ENCODE results near the gene EFHD2.
A peak's percentile ranks its signal among the peaks of the same experiment; 100 is the strongest.
"Not testable (repeated sequence)": the region's sequence is repeated elsewhere in the genome, so short reads cannot be mapped to it uniquely, and the experiment has no call there.

EFHD2 gene

GRCh38 chr1:15425958-15426357 is 16.3 kb downstream of the EFHD2 start:
- no peak overlapping the region for H2BK120ac ChIP-seq (ENCODE audit: low read depth, low read length)
- H4K8ac ChIP-seq (ENCODE audit: low read depth, low read length) = no peak overlapping the region
- no peaks in the 10 kb centered on the region for H3K36me3 ChIP-seq (replicated peaks in 1 of 2; ENCODE audit: control insufficient read depth in 2 of 2, insufficient read depth in 2 of 2, low read length in 2 of 2)
- no peaks in the 10 kb centered on the region for H3K79me1 ChIP-seq (ENCODE audit: low read depth, low read length)
- H3K27ac ChIP-seq (replicated peaks; ENCODE audit: low read length) = no peak overlapping the region
- no peak overlapping the region for H2BK15ac ChIP-seq (ENCODE audit: low read length)
- H3K4me2 ChIP-seq (ENCODE audit: insufficient read depth, low read length, poor library complexity, severe bottlenecking) = no peak overlapping the region
- H2AFZ ChIP-seq (ENCODE audit: low read length) = no peak overlapping the region
- peak overlapping the region; percentile 20 for H3K18ac ChIP-seq (ENCODE audit: low read length)
- no peaks in the 10 kb centered on the region for H3K27me3 ChIP-seq (ENCODE audit: control insufficient read depth in 3 of 3, insufficient read depth in 3 of 3, low read depth in 1 of 3, low read length in 3 of 3)
- H3K23ac ChIP-seq (ENCODE audit: low read depth, low read length, poor library complexity) = no peak overlapping the region
- DNase-seq (ENCODE audit: low spot score) = no peak
- H3K9me3 ChIP-seq (replicated peaks in 1 of 2; ENCODE audit: control insufficient read depth in 2 of 2, insufficient read depth in 1 of 2, low read depth in 1 of 2, low read length in 2 of 2) = peaks cover 0 to 1% of the 10 kb centered on the region in 2 donors
- WGBS, 2 donors (ENCODE audit: extremely low coverage in 2 of 2, insufficient read length in 2 of 2, insufficient replicate concordance in 1 of 2) = no CpG with 5 or more reads among the region's 6 CpGs
- no peak overlapping the region for H3K4me3 ChIP-seq (ENCODE audit: low read length in 2 of 2)
- H3K14ac ChIP-seq (ENCODE audit: low read length) = peak overlapping the region; percentile 56
- peaks cover 3 to 6% of the 10 kb centered on the region in 2 donors for H3K4me1 ChIP-seq (ENCODE audit: control insufficient read depth in 2 of 2, insufficient read depth in 1 of 2, low read depth in 1 of 2, low read length in 2 of 2)
- H3K9ac ChIP-seq (ENCODE audit: low read depth, low read length, poor library complexity) = no peak overlapping the region
- no peak overlapping the region for H2BK12ac ChIP-seq (ENCODE audit: low read length)
- H4K91ac ChIP-seq (ENCODE audit: low read depth, low read length, poor library complexity) = no peak overlapping the region
- no peak overlapping the region for H2BK5ac ChIP-seq (ENCODE audit: low read length)
- no peak overlapping the region for H2AK5ac ChIP-seq (ENCODE audit: low read depth, low read length)
- H3K4ac ChIP-seq (ENCODE audit: low read length) = no peak overlapping the region

- Histone ChIP-seq H3K23ac (ENCODE audit: low read depth, low read length, poor library complexity) (no peak overlapping the region), H2BK120ac (ENCODE audit: low read depth, low read length) (no peak overlapping the region), H2BK5ac (ENCODE audit: low read length) (peak overlapping the region; percentile 70), H3K4ac (ENCODE audit: low read length) (no peak overlapping the region), H2BK15ac (ENCODE audit: low read length) (no peak overlapping the region), H2AFZ (ENCODE audit: low read length) (no peak overlapping the region), H3K18ac (ENCODE audit: low read length) (peak overlapping the region; percentile 70), H3K4me1 (ENCODE audit: control insufficient read depth in 2 of 2, insufficient read depth in 1 of 2, low read depth in 1 of 2, low read length in 2 of 2) (peaks cover 3 to 6% of the 10 kb centered on the region in 2 donors), H2BK12ac (ENCODE audit: low read length) (no peak overlapping the region), H3K9ac (ENCODE audit: low read depth, low read length, poor library complexity) (peak overlapping the region; percentile 5), H3K36me3 (replicated peaks in 1 of 2; ENCODE audit: control insufficient read depth in 2 of 2, insufficient read depth in 2 of 2, low read length in 2 of 2) (no peaks in the 10 kb centered on the region), H3K27me3 (ENCODE audit: control insufficient read depth in 3 of 3, insufficient read depth in 3 of 3, low read depth in 1 of 3, low read length in 3 of 3) (no peaks in the 10 kb centered on the region), H3K14ac (ENCODE audit: low read length) (peak overlapping the region; percentile 56), H2AK5ac (ENCODE audit: low read depth, low read length) (peak overlapping the region; percentile 85), H3K4me3 (ENCODE audit: low read length in 2 of 2) (peak overlapping the region in 1 of 2 donors; percentile 24), H4K91ac (ENCODE audit: low read depth, low read length, poor library complexity) (no peak overlapping the region), H4K8ac (ENCODE audit: low read depth, low read length) (no peak overlapping the region), H3K4me2 (ENCODE audit: insufficient read depth, low read length, poor library complexity, severe bottlenecking) (no peak overlapping the region), H3K27ac (replicated peaks; ENCODE audit: low read length) (no peak overlapping the region), H3K9me3 (replicated peaks in 1 of 2; ENCODE audit: control insufficient read depth in 2 of 2, insufficient read depth in 1 of 2, low read depth in 1 of 2, low read length in 2 of 2) (no peaks in the 10 kb centered on the region), H3K79me1 (ENCODE audit: low read depth, low read length) (no peaks in the 10 kb centered on the region)
- no CpG with 5 or more reads among the region's 30 CpGs for WGBS, 2 donors (ENCODE audit: extremely low coverage in 2 of 2, insufficient read length in 2 of 2, insufficient replicate concordance in 1 of 2)
- DNase-seq (ENCODE audit: low spot score) = no peak
Measured at GRCh38 chr1:15426492-15427279, 17.0 kb downstream of the EFHD2 start.

- peak overlapping the region; percentile 70 for H2BK5ac ChIP-seq (ENCODE audit: low read length)
- H3K4me3 ChIP-seq (ENCODE audit: low read length in 2 of 2) = no peak overlapping the region
- H4K8ac ChIP-seq (ENCODE audit: low read depth, low read length) = no peak overlapping the region
- peaks cover 3 to 6% of the 10 kb centered on the region in 2 donors for H3K4me1 ChIP-seq (ENCODE audit: control insufficient read depth in 2 of 2, insufficient read depth in 1 of 2, low read depth in 1 of 2, low read length in 2 of 2)
- no peak overlapping the region for H3K4ac ChIP-seq (ENCODE audit: low read length)
- peak overlapping the region; percentile 46 for H2BK15ac ChIP-seq (ENCODE audit: low read length)
- no peak overlapping the region for H2BK120ac ChIP-seq (ENCODE audit: low read depth, low read length)
- DNase-seq (ENCODE audit: low spot score) = no peak
- H3K9ac ChIP-seq (ENCODE audit: low read depth, low read length, poor library complexity) = peak overlapping the region; percentile 30
- no peaks in the 10 kb centered on the region for H3K9me3 ChIP-seq (replicated peaks in 1 of 2; ENCODE audit: control insufficient read depth in 2 of 2, insufficient read depth in 1 of 2, low read depth in 1 of 2, low read length in 2 of 2)
- H3K27me3 ChIP-seq (ENCODE audit: control insufficient read depth in 3 of 3, insufficient read depth in 3 of 3, low read depth in 1 of 3, low read length in 3 of 3) = no peaks in the 10 kb centered on the region
- H3K27ac ChIP-seq (replicated peaks; ENCODE audit: low read length) = no peak overlapping the region
- peak overlapping the region; percentile 67 for H3K23ac ChIP-seq (ENCODE audit: low read depth, low read length, poor library complexity)
- H2BK12ac ChIP-seq (ENCODE audit: low read length) = no peak overlapping the region
- H3K14ac ChIP-seq (ENCODE audit: low read length) = no peak overlapping the region
- H3K36me3 ChIP-seq (replicated peaks in 1 of 2; ENCODE audit: control insufficient read depth in 2 of 2, insufficient read depth in 2 of 2, low read length in 2 of 2) = no peaks in the 10 kb centered on the region
- H2AFZ ChIP-seq (ENCODE audit: low read length) = no peak overlapping the region
- H4K91ac ChIP-seq (ENCODE audit: low read depth, low read length, poor library complexity) = no peak overlapping the region
- no peak overlapping the region for H2AK5ac ChIP-seq (ENCODE audit: low read depth, low read length)
- no CpG with 5 or more reads among the region's 6 CpGs for WGBS, 2 donors (ENCODE audit: extremely low coverage in 2 of 2, insufficient read length in 2 of 2, insufficient replicate concordance in 1 of 2)
- no peaks in the 10 kb centered on the region for H3K79me1 ChIP-seq (ENCODE audit: low read depth, low read length)
- peak overlapping the region; percentile 70 for H3K18ac ChIP-seq (ENCODE audit: low read length)
- no peak overlapping the region for H3K4me2 ChIP-seq (ENCODE audit: insufficient read depth, low read length, poor library complexity, severe bottlenecking)
Measured at GRCh38 chr1:15427280-15427666, 17.6 kb downstream of the EFHD2 start.

GRCh38 chr1:15428252-15428651 is 18.6 kb downstream of the EFHD2 start:
- not testable (repeated sequence) for H3K4me2 ChIP-seq (ENCODE audit: insufficient read depth, low read length, poor library complexity, severe bottlenecking); H4K91ac ChIP-seq (ENCODE audit: low read depth, low read length, poor library complexity); H3K23ac ChIP-seq (ENCODE audit: low read depth, low read length, poor library complexity); H2BK120ac ChIP-seq (ENCODE audit: low read depth, low read length); H3K79me1 ChIP-seq (ENCODE audit: low read depth, low read length); H2AFZ ChIP-seq (ENCODE audit: low read length); H3K36me3 ChIP-seq (replicated peaks in 1 of 2; ENCODE audit: control insufficient read depth in 2 of 2, insufficient read depth in 2 of 2, low read length in 2 of 2); H3K14ac ChIP-seq (ENCODE audit: low read length); H2BK15ac ChIP-seq (ENCODE audit: low read length); H4K8ac ChIP-seq (ENCODE audit: low read depth, low read length); H3K9me3 ChIP-seq (replicated peaks in 1 of 2; ENCODE audit: control insufficient read depth in 2 of 2, insufficient read depth in 1 of 2, low read depth in 1 of 2, low read length in 2 of 2); H3K4ac ChIP-seq (ENCODE audit: low read length); DNase-seq (ENCODE audit: low spot score); H2BK12ac ChIP-seq (ENCODE audit: low read length); H3K4me1 ChIP-seq (ENCODE audit: control insufficient read depth in 2 of 2, insufficient read depth in 1 of 2, low read depth in 1 of 2, low read length in 2 of 2); H3K18ac ChIP-seq (ENCODE audit: low read length); H3K9ac ChIP-seq (ENCODE audit: low read depth, low read length, poor library complexity); H3K27me3 ChIP-seq (ENCODE audit: control insufficient read depth in 3 of 3, insufficient read depth in 3 of 3, low read depth in 1 of 3, low read length in 3 of 3); H2AK5ac ChIP-seq (ENCODE audit: low read depth, low read length); H3K27ac ChIP-seq (replicated peaks; ENCODE audit: low read length); H3K4me3 ChIP-seq (ENCODE audit: low read length in 2 of 2)
- H2BK5ac ChIP-seq (ENCODE audit: low read length) = peak overlapping the region; percentile 70
- no CpG with 5 or more reads among the region's 11 CpGs for WGBS, 2 donors (ENCODE audit: extremely low coverage in 2 of 2, insufficient read length in 2 of 2, insufficient replicate concordance in 1 of 2)

All from neuronal stem cell (in vitro differentiated cells).